H1 (cell line): ENCODE data around the gene NIN. TPM values are rescaled to one million over a fixed set of nuclear protein-coding genes. Genes with fewer than 3 reads are reported as not detected.

Experiments used
- CBX8 ChIP-seq: fragments of 300-800, 300-1000 bp; sonication (generic); IDR thresholded peaks from 2 replicates; pipeline ENCODE4 v1.7.1; 2016; ENCODE audit warnings: low read depth, low read length, borderline replicate concordance
- CHD7 ChIP-seq: fragments of 300-600 bp; sonication (generic); IDR thresholded peaks from 2 replicates; pipeline ENCODE4 v1.7.1; 2012; ENCODE audit warnings: low read length, moderate library complexity, mild to moderate bottlenecking, inconsistent platforms; ENCODE audit not compliant: insufficient replicate concordance
- EP300 ChIP-seq, 2 experiments: IDR thresholded peaks; 1 replicate in 1 of 2; 2 replicates in 1 of 2; pipeline ENCODE4 v1.6.1; 2011 to 2012; ENCODE audit warnings: low read depth in 2 of 2, low read length in 2 of 2, mild to moderate bottlenecking in 2 of 2, borderline replicate concordance in 1 of 2, inconsistent platforms in 1 of 2, moderate library complexity in 1 of 2
- HDAC2 ChIP-seq, 2 experiments: fragments of 300-600 bp in 1 of 2; sonication (generic) in 1 of 2; IDR thresholded peaks; 2 replicates each; pipeline ENCODE4 v1.6.1; 2011 to 2012; ENCODE audit warnings: low read depth in 2 of 2, low read length in 2 of 2, mild to moderate bottlenecking in 2 of 2, moderate library complexity in 2 of 2, borderline replicate concordance in 1 of 2, inconsistent platforms in 1 of 2
- polyA plus RNA-seq, 7 experiments: library from polyadenylated mRNA; depleted of rRNA in 3 of 7; stranded (reverse) in 5 of 7; unstranded in 2 of 7; fragments of >200 nt in 5 of 7; fragments of 200-250 nt in 2 of 7; gene quantifications; 1 replicate in 5 of 7; 2 replicates in 1 of 7; 4 replicates in 1 of 7; pipeline versions ENCODE4 v1.2.1 to v1.2.3, GENCODE V29; 2011 to 2013; ENCODE audit warnings: missing spikeins in 2 of 7, mixed read lengths in 2 of 7
- total RNA-seq: library from RNA; stranded (reverse); fragmentation: NEBNext Ultra II Directional; extraction: Animal tissue kit (Norgen Biotek cat#: 25700); gene quantifications from 2 replicates; pipeline ENCODE4 v1.2.1, GENCODE V29; 2021

NIN gene
- total and polyA plus RNA-seq, 2 of the 8 experiments (the other 6 are each of a cell fraction or from before 2014, with no cell fraction given): 3.2 to 21.3 TPM

DNA sequence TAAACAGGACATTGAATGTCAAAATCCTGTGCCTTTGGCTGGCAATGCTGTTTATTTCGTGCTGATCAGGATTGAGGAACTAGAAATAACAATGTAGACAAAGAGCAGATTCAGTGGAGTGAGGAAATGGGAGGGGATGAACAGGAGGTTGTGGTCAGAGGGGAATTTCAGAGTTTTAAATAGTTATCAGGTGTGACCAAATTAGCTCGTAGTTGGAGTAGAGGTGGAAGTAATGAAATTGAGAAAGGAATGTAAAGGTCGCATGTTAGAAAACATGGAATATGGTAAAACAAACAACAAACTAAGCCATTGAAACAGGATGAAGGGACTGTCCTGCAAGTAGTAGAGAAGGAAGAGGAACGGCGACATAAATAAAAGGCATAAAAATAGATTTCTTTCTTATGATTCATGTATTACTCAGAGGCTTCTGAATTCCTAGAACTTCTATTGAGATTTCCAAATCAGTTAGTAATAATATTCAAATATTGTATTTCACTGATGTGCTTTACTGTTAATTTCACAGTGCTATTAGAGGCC, 153.4 kb downstream of the NIN start (continued):
- TF ChIP-seq CHD7 (no peak), EP300 (IDR thresholded peaks at IDR 0.05; ENCODE audit: borderline replicate concordance in 1 of 2, low read depth in 2 of 2, low read length in 2 of 2) (no peak), HDAC2 (IDR thresholded peaks at IDR 0.05; ENCODE audit: borderline replicate concordance in 1 of 2, low read depth in 2 of 2, low read length in 2 of 2) (no peak), CBX8 (no peak)
